HEK293 (cell line): Measurements from ENCODE around the gene FAF2.

Experiments
- BCL11A ChIP-seq: fragments of 450-650 bp; formaldehyde crosslinking; IDR thresholded peaks from 2 replicates; pipeline ENCODE4 v1.5.1; 2016; ENCODE audit warnings: low read depth, missing biosample characterization, missing genetic modification characterization
- CTCF ChIP-seq: fragments of 450-650 bp; formaldehyde crosslinking; IDR thresholded peaks from 2 replicates; pipeline ENCODE4 v1.5.1; 2016; ENCODE audit warnings: missing biosample characterization, missing genetic modification characterization
- PBX3 ChIP-seq: sonication (generic); formaldehyde crosslinking; IDR thresholded peaks from 2 replicates; pipeline ENCODE4 v1.8.1; 2022; ENCODE audit warnings: mild to moderate bottlenecking, moderate library complexity, missing genetic modification reagents
- REPIN1 ChIP-seq: fragments of 450-650 bp; formaldehyde crosslinking; IDR thresholded peaks from 2 replicates; pipeline ENCODE4 v1.5.1; 2017; ENCODE audit warnings: missing biosample characterization, missing genetic modification characterization, low read depth
- SALL2 ChIP-seq: fragments of 450-650 bp; formaldehyde crosslinking; IDR thresholded peaks from 2 replicates; pipeline ENCODE4 v1.5.0; 2017; ENCODE audit warnings: missing biosample characterization, mild to moderate bottlenecking, missing genetic modification characterization, borderline replicate concordance
- SP2 ChIP-seq: fragments of 450-650 bp; formaldehyde crosslinking; IDR thresholded peaks from 2 replicates; pipeline ENCODE4 v1.5.1; 2016; ENCODE audit warnings: missing biosample characterization, missing genetic modification characterization
- ZEB2 ChIP-seq: fragments of 450-650 bp; formaldehyde crosslinking; IDR thresholded peaks from 2 replicates; pipeline ENCODE4 v1.5.1; 2016; ENCODE audit warnings: missing biosample characterization, missing genetic modification characterization
- ZNF24 ChIP-seq: fragments of 450-650 bp; formaldehyde crosslinking; IDR thresholded peaks from 2 replicates; pipeline ENCODE4 v1.5.1; 2016; ENCODE audit warnings: missing biosample characterization, missing genetic modification characterization
- ZNF398 ChIP-seq: fragments of 450-650 bp; formaldehyde crosslinking; IDR thresholded peaks from 2 replicates; pipeline ENCODE4 v1.5.1; 2017; ENCODE audit warnings: missing biosample characterization, missing genetic modification characterization
- ZNF518A ChIP-seq: fragments of 450-650 bp; formaldehyde crosslinking; conservative IDR thresholded peaks from 2 replicates; pipeline ENCODE4 v1.5.1; 2016; ENCODE audit warnings: low read depth, missing biosample characterization, missing genetic modification characterization
- ZNF549 ChIP-seq: fragments of 450-650 bp; IDR thresholded peaks from 2 replicates; pipeline ENCODE4 v1.5.1; 2018; ENCODE audit warnings: missing biosample characterization, missing genetic modification characterization, mild to moderate bottlenecking, inconsistent platforms, moderate library complexity
- ZNF670 ChIP-seq: fragments of 450-650 bp; formaldehyde crosslinking; IDR thresholded peaks from 2 replicates; pipeline ENCODE4 v1.5.1; 2016; ENCODE audit warnings: missing biosample characterization, missing genetic modification characterization, low read depth
- ZSCAN30 ChIP-seq: fragments of 450-650 bp; IDR thresholded peaks from 2 replicates; pipeline ENCODE4 v1.5.1; 2018; ENCODE audit warnings: missing biosample characterization, mild to moderate bottlenecking, missing genetic modification characterization, moderate library complexity

GRCh38 chr5:176410486-176411180 lies 37.6 kb upstream of the FAF2 start:
- TF ChIP-seq CTCF (tag by site-specific recombination), result no peak
- TF ChIP-seq PBX3 (CRISPR knock-in tag), result no peak
- TF ChIP-seq SP2 (tag by site-specific recombination), result no peak
- TF ChIP-seq ZSCAN30 (tag by site-specific recombination), result no peak
- TF ChIP-seq ZNF549 (tag by site-specific recombination), result no peak
- no peak for TF ChIP-seq SALL2 (tag by site-specific recombination)
- no peak for TF ChIP-seq ZEB2 (tag by site-specific recombination)
- TF ChIP-seq ZNF398 (tag by site-specific recombination), result no peak
- no peak for TF ChIP-seq ZNF670 (tag by site-specific recombination)
- no peak for TF ChIP-seq REPIN1 (tag by site-specific recombination)
- no peak for TF ChIP-seq ZNF518A (tag by site-specific recombination)
- no peak for TF ChIP-seq BCL11A
- no peak for TF ChIP-seq ZNF24
